GM23338 (cell line): ENCODE data around the gene WDR20. TPM values are rescaled to one million over a fixed set of nuclear protein-coding genes. Genes with fewer than 3 reads are reported as not detected.

Experiments used
- ATAC-seq: fragments of 200-7000 bp; cut with Tn5 transposase; 3 replicates; pipeline ENCODE4 v1.9.1; 2020
- DNase-seq: peaks from one replicate; pipeline ENCODE4 v3.0.0-alpha.2; 2015; ENCODE audit warnings: low spot score
- H2AFZ ChIP-seq: fragments of 200-600 bp; sonication (generic); 2 replicates; pipeline ENCODE4 v1.8.0; 2016; ENCODE audit warnings: antibody characterized with exemption, mild to moderate bottlenecking, moderate library complexity
- H3F3A ChIP-seq: fragments of 200-600 bp; sonication (generic); replicated peaks from 2 replicates; pipeline ENCODE4 v1.8.0; 2017; ENCODE audit warnings: antibody characterized with exemption, mixed run types, low read depth
- H3K27ac ChIP-seq: fragments of 200-600 bp; sonication (generic); 2 replicates; pipeline ENCODE4 v1.6.1; 2016; ENCODE audit warnings: low read depth
- H3K27me3 ChIP-seq: fragments of 200-600 bp; sonication (generic); 2 replicates; pipeline ENCODE4 v1.8.0; 2016; ENCODE audit warnings: mild to moderate bottlenecking, mixed run types, moderate library complexity; ENCODE audit not compliant: insufficient read depth
- H3K36me3 ChIP-seq: fragments of 200-600 bp; sonication (generic); 2 replicates; pipeline ENCODE4 v1.8.0; 2016; ENCODE audit warnings: mild to moderate bottlenecking; ENCODE audit not compliant: insufficient read depth
- H3K4me1 ChIP-seq: fragments of 200-600 bp; sonication (generic); 2 replicates; pipeline ENCODE4 v1.8.0; 2016; ENCODE audit warnings: mild to moderate bottlenecking, moderate library complexity; ENCODE audit not compliant: insufficient read depth
- H3K4me2 ChIP-seq: fragments of 200-600 bp; sonication (generic); 2 replicates; pipeline ENCODE4 v1.7.1; 2017; ENCODE audit warnings: mixed run types
- H3K4me3 ChIP-seq: fragments of 200-600 bp; sonication (generic); 2 replicates; pipeline ENCODE4 v1.6.1; 2016; ENCODE audit warnings: mixed run types
- H3K79me2 ChIP-seq: fragments of 200-600 bp; sonication (generic); replicated peaks from 2 replicates; pipeline ENCODE4 v1.8.0; 2017; ENCODE audit warnings: mild to moderate bottlenecking; ENCODE audit not compliant: insufficient read depth
- H3K9me2 ChIP-seq: fragments of 200-600 bp; sonication (generic); 2 replicates; pipeline ENCODE4 v1.8.0; 2017; ENCODE audit not compliant: insufficient read depth
- H4K20me1 ChIP-seq: fragments of 200-600 bp; sonication (generic); replicated peaks from 2 replicates; pipeline ENCODE4 v1.8.0; 2017; ENCODE audit warnings: mild to moderate bottlenecking; ENCODE audit not compliant: insufficient read depth
- H3K27ac Mint-ChIP-seq: 2 replicates; pipeline ENCODE4 v1.8.0; 2020; ENCODE audit warnings: inconsistent platforms, mild to moderate bottlenecking, moderate library complexity, mixed read lengths
- H3K27me3 Mint-ChIP-seq: 3 replicates; pipeline ENCODE4 v1.8.0; 2022; ENCODE audit warnings: low read depth, mild to moderate bottlenecking, moderate library complexity, mixed read lengths, inconsistent platforms; ENCODE audit not compliant: insufficient read depth, poor library complexity
- H3K36me3 Mint-ChIP-seq: 3 replicates; pipeline ENCODE4 v1.8.0; 2021; ENCODE audit warnings: low read depth, mild to moderate bottlenecking, inconsistent platforms, moderate library complexity, mixed read lengths
- H3K4me1 Mint-ChIP-seq: 3 replicates; pipeline ENCODE4 v1.8.0; 2020; ENCODE audit warnings: mild to moderate bottlenecking, inconsistent platforms, mixed read lengths
- H3K4me3 Mint-ChIP-seq: 3 replicates; pipeline ENCODE4 v1.8.0; 2021; ENCODE audit warnings: moderate library complexity, mild to moderate bottlenecking, inconsistent platforms, mixed read lengths
- H3K9me3 Mint-ChIP-seq: 3 replicates; pipeline ENCODE4 v1.8.0; 2020; ENCODE audit warnings: moderate library complexity, mild to moderate bottlenecking, inconsistent platforms, mixed read lengths
- CREB1 ChIP-seq: fragments of 250-450 bp; sonication (Bioruptor Pico); IDR thresholded peaks from 2 replicates; pipeline ENCODE4 v1.5.0; 2020; ENCODE audit warnings: low read depth, mild to moderate bottlenecking, moderate library complexity
- EZH2 ChIP-seq: fragments of 200-600 bp; sonication (generic); IDR thresholded peaks from one replicate; pipeline ENCODE4 v1.8.0; 2017; ENCODE audit warnings: antibody characterized with exemption, mild to moderate bottlenecking, low read depth; ENCODE audit not compliant: unreplicated experiment
- JUNB ChIP-seq: IDR thresholded peaks from one replicate; pipeline ENCODE4 v1.6.1; 2016; ENCODE audit warnings: antibody characterized with exemption; ENCODE audit not compliant: unreplicated experiment
- NANOG ChIP-seq: IDR thresholded peaks from 2 replicates; pipeline ENCODE4 v1.6.1; 2016; ENCODE audit warnings: antibody characterized with exemption, borderline replicate concordance
- POLR2AphosphoS5 ChIP-seq: IDR thresholded peaks from 2 replicates; pipeline ENCODE4 v1.6.1; 2016; ENCODE audit warnings: antibody characterized with exemption, low read depth
- REST ChIP-seq: IDR thresholded peaks from one replicate; pipeline ENCODE4 v1.6.1; 2018; ENCODE audit warnings: antibody characterized with exemption; ENCODE audit not compliant: unreplicated experiment
- ZNF331 ChIP-seq: fragments of 250-450 bp; sonication (Bioruptor Pico); IDR thresholded peaks from 2 replicates; pipeline ENCODE4 v1.5.0; 2020; ENCODE audit warnings: low read depth, mild to moderate bottlenecking, moderate library complexity
- ZNF462 ChIP-seq: fragments of 250-450 bp; sonication (Bioruptor Pico); IDR thresholded peaks from 2 replicates; pipeline ENCODE4 v1.5.0; 2020; ENCODE audit warnings: mild to moderate bottlenecking, moderate library complexity
- polyA plus RNA-seq: library from polyadenylated mRNA; unstranded; fragments of >200 nt; fragmentation: Nextera tagmentation; extraction: Ambion mirVana; gene quantifications from 2 replicates; pipeline ENCODE4 v1.2.1, GENCODE V29; 2016
- total RNA-seq: library from RNA; depleted of rRNA; stranded (reverse); fragments of >200 nt; shearing (Covaris generic); gene quantifications from 2 replicates; pipeline ENCODE4 v1.2.3, GENCODE V29; 2014

WDR20 gene
- total and polyA plus RNA-seq, 2 experiments from 2014 or later, result 17.9 to 21.0 TPM

GRCh38 chr14:102234331-102235264, 94.9 kb downstream of the WDR20 start:
- DNase-seq, result no peak
- H3K36me3 ChIP-seq, result no peaks in the 10 kb centered on the region
- peak; percentile 18 for ATAC-seq
- no peaks in the 10 kb centered on the region for H3K79me2 ChIP-seq
- Mint-ChIP-seq H3K27ac (no peak overlapping the region), H3K9me3 (no peaks in the 10 kb centered on the region), H3K4me1 (no peaks in the 10 kb centered on the region; the same call in 2 of the 3 replicates), H3K36me3 (no peaks in the 10 kb centered on the region; the same call in 2 of the 3 replicates), H3K4me3 (no peak overlapping the region), H3K27me3 (peaks cover 5% of the 10 kb centered on the region)
- H3K9me2 ChIP-seq, result no peaks in the 10 kb centered on the region
- no peaks in the 10 kb centered on the region for H4K20me1 ChIP-seq
- peaks cover 11% of the 10 kb centered on the region for H3K4me1 ChIP-seq
- H3K27me3 ChIP-seq, result no peaks in the 10 kb centered on the region
- H2AFZ ChIP-seq, result 0 out of 2 replicates have a peak overlapping the region, but pooled peaks have one; percentile 16
- no peak overlapping the region for H3K4me3 ChIP-seq
- H3K27ac ChIP-seq, result no peak overlapping the region
- no peak overlapping the region for H3K4me2 ChIP-seq
- H3F3A ChIP-seq, result no peaks in the 10 kb centered on the region
- TF ChIP-seq EZH2, result no peak
- TF ChIP-seq POLR2AphosphoS5, result no peak
- no peak for TF ChIP-seq REST
- no peak for TF ChIP-seq ZNF462
- no peak for TF ChIP-seq CREB1 (CRISPR knock-in tag)
- TF ChIP-seq JUNB, result no peak
- TF ChIP-seq NANOG, result no peak
- TF ChIP-seq ZNF331 (CRISPR knock-in tag), result no peak
